H9 (cell line): ENCODE measurements around the gene MGP. TPM values are rescaled to one million over a fixed set of nuclear protein-coding genes. Genes with fewer than 3 reads are reported as not detected.

Experiments
- DNase-seq: peaks from one replicate; pipeline ENCODE4 v3.0.0-alpha.2; 2017
- H2AFZ ChIP-seq: one replicate; pipeline ENCODE4 v1.6.1; 2013; ENCODE audit warnings: mild to moderate bottlenecking, low read length, control low read depth, moderate library complexity
- H2AK5ac ChIP-seq: 2 replicates; pipeline ENCODE4 v1.6.1; 2013; ENCODE audit warnings: low read length, control low read depth, mixed read lengths; ENCODE audit not compliant: insufficient read length
- H2BK120ac ChIP-seq: one replicate; pipeline ENCODE4 v1.6.1; 2013; ENCODE audit warnings: low read depth, mild to moderate bottlenecking, low read length, control low read depth, inconsistent platforms; ENCODE audit not compliant: poor library complexity, severe bottlenecking
- H2BK12ac ChIP-seq: 2 replicates; pipeline ENCODE4 v1.6.1; 2013; ENCODE audit warnings: low read length, control low read depth, mixed read lengths, low read depth; ENCODE audit not compliant: insufficient read length
- H2BK15ac ChIP-seq: 2 replicates; pipeline ENCODE4 v1.6.1; 2013; ENCODE audit warnings: low read depth, low read length, control low read depth
- H2BK20ac ChIP-seq: one replicate; pipeline ENCODE4 v1.6.1; 2013; ENCODE audit warnings: low read depth, mild to moderate bottlenecking, low read length, control low read depth, inconsistent platforms; ENCODE audit not compliant: poor library complexity, severe bottlenecking
- H2BK5ac ChIP-seq: 2 replicates; pipeline ENCODE4 v1.6.1; 2013; ENCODE audit warnings: low read length, control low read depth, mixed read lengths; ENCODE audit not compliant: insufficient read length
- H3K14ac ChIP-seq: 2 replicates; pipeline ENCODE4 v1.6.1; 2013; ENCODE audit warnings: low read length, control low read depth; ENCODE audit not compliant: insufficient read depth
- H3K18ac ChIP-seq: 2 replicates; pipeline ENCODE4 v1.6.1; 2013; ENCODE audit warnings: low read depth, mild to moderate bottlenecking, mixed read lengths, low read length, control low read depth; ENCODE audit not compliant: insufficient read length
- H3K23ac ChIP-seq: 2 replicates; pipeline ENCODE4 v1.6.1; 2013; ENCODE audit warnings: low read length, control low read depth, mixed read lengths, low read depth; ENCODE audit not compliant: insufficient read length
- H3K23me2 ChIP-seq: 2 replicates; pipeline ENCODE4 v1.6.1; 2013; ENCODE audit warnings: low read depth, mild to moderate bottlenecking, mixed read lengths, low read length, control low read depth; ENCODE audit not compliant: insufficient read length, poor library complexity, severe bottlenecking
- H3K27ac ChIP-seq: 2 replicates; pipeline ENCODE4 v1.5.1; 2013; ENCODE audit warnings: low read length, control low read depth, mixed read lengths, low read depth; ENCODE audit not compliant: insufficient read length
- H3K27me3 ChIP-seq: 2 replicates; pipeline ENCODE4 v1.6.1; 2013; ENCODE audit warnings: low read length, control low read depth, inconsistent platforms; ENCODE audit not compliant: insufficient read depth
- H3K4ac ChIP-seq: 2 replicates; pipeline ENCODE4 v1.6.1; 2013; ENCODE audit warnings: low read depth, mild to moderate bottlenecking, control low read depth, inconsistent platforms, low read length, moderate library complexity
- H3K4me1 ChIP-seq: 2 replicates; pipeline ENCODE4 v1.6.1; 2013; ENCODE audit warnings: low read length, control low read depth, inconsistent platforms; ENCODE audit not compliant: insufficient read depth
- H3K4me2 ChIP-seq: 2 replicates; pipeline ENCODE4 v1.6.1; 2013; ENCODE audit warnings: low read length, control low read depth, mixed read lengths; ENCODE audit not compliant: insufficient read length, insufficient read depth
- H3K56ac ChIP-seq: 2 replicates; pipeline ENCODE4 v1.6.1; 2013; ENCODE audit warnings: low read depth, mild to moderate bottlenecking, mixed read lengths, low read length, control low read depth; ENCODE audit not compliant: insufficient read length
- H3K79me1 ChIP-seq: 2 replicates; pipeline ENCODE4 v1.6.1; 2013; ENCODE audit warnings: low read depth, mild to moderate bottlenecking, moderate library complexity, low read length, control low read depth, inconsistent platforms; ENCODE audit not compliant: insufficient read depth, poor library complexity, severe bottlenecking
- H3K79me2 ChIP-seq: 2 replicates; pipeline ENCODE4 v1.6.1; 2013; ENCODE audit warnings: low read length, control low read depth, inconsistent platforms; ENCODE audit not compliant: insufficient read depth
- H3K9ac ChIP-seq: 2 replicates; pipeline ENCODE4 v1.6.1; 2013; ENCODE audit warnings: low read length, control low read depth, mixed read lengths; ENCODE audit not compliant: insufficient read length; ENCODE audit errors: extremely low read depth
- H3K9me3 ChIP-seq: one replicate; pipeline ENCODE4 v1.6.1; 2013; ENCODE audit warnings: low read depth, low read length, inconsistent platforms; ENCODE audit not compliant: control insufficient read depth
- H3T11ph ChIP-seq: one replicate; pipeline ENCODE4 v1.6.1; 2013; ENCODE audit warnings: mild to moderate bottlenecking, low read length, control low read depth, inconsistent platforms
- H4K20me1 ChIP-seq: one replicate; pipeline ENCODE4 v1.6.1; 2013; ENCODE audit not compliant: control insufficient read depth, insufficient read length, insufficient read depth
- H4K5ac ChIP-seq: 2 replicates; pipeline ENCODE4 v1.6.1; 2013; ENCODE audit warnings: low read depth, mild to moderate bottlenecking, mixed read lengths, low read length, control low read depth; ENCODE audit not compliant: insufficient read length
- H4K8ac ChIP-seq: replicated peaks from 2 replicates; pipeline ENCODE4 v1.6.1; 2013; ENCODE audit warnings: low read length, control low read depth, mixed read lengths, low read depth; ENCODE audit not compliant: insufficient read length
- H4K91ac ChIP-seq: 2 replicates; pipeline ENCODE4 v1.6.1; 2013; ENCODE audit warnings: low read depth, mild to moderate bottlenecking, moderate library complexity, mixed read lengths, low read length, control low read depth; ENCODE audit not compliant: insufficient read length
- H3K27ac Mint-ChIP-seq, 3 experiments: 2 replicates in 2 of 3; 3 replicates in 1 of 3; pipeline ENCODE4 v1.8.0; 2020 to 2021; ENCODE audit warnings: mixed read lengths in 3 of 3, mild to moderate bottlenecking in 1 of 3, moderate library complexity in 1 of 3
- H3K27me3 Mint-ChIP-seq: 2 replicates; pipeline ENCODE4 v1.8.0; 2021; ENCODE audit warnings: low read depth, mild to moderate bottlenecking, moderate library complexity, mixed read lengths
- H3K36me3 Mint-ChIP-seq, 3 experiments: 2 replicates in 2 of 3; 3 replicates in 1 of 3; pipeline ENCODE4 v1.8.0; 2020 to 2021; ENCODE audit warnings: low read depth in 3 of 3, mixed read lengths in 3 of 3; ENCODE audit not compliant: insufficient read depth in 1 of 3
- H3K4me1 Mint-ChIP-seq, 2 experiments: 2 replicates each; pipeline ENCODE4 v1.8.0; 2020; ENCODE audit warnings: mixed read lengths in 2 of 2
- H3K4me3 Mint-ChIP-seq, 2 experiments: 2 replicates in 1 of 2; 3 replicates in 1 of 2; pipeline ENCODE4 v1.8.0; 2020 to 2021; ENCODE audit warnings: mild to moderate bottlenecking in 2 of 2, mixed read lengths in 2 of 2, moderate library complexity in 1 of 2
- H3K9me3 Mint-ChIP-seq, 2 experiments: 2 replicates in 1 of 2; 3 replicates in 1 of 2; pipeline ENCODE4 v1.8.0; 2020; ENCODE audit warnings: mild to moderate bottlenecking in 2 of 2, mixed read lengths in 2 of 2, moderate library complexity in 1 of 2
- WGBS: extraction: QIAGEN DNeasy Blood & Tissue Kit; methylation state at CpG from one replicate; pipeline ENCODE4 v1.1.7; 2013; ENCODE audit warnings: missing lambda C conversion rate, low lambda C conversion rate, mixed read lengths; ENCODE audit not compliant: insufficient read length; ENCODE audit errors: extremely low coverage; 5-methylcytosine and 5-hydroxymethylcytosine counted together
- long read RNA-seq: library from polyadenylated mRNA; unstranded; transcript quantifications from one replicate; pipeline ENCODE4 v2.0.0, GENCODE V29; 2020
- total RNA-seq: library from RNA; stranded (reverse); gene quantifications from 2 replicates; pipeline ENCODE4 v1.2.1, GENCODE V29; 2021
- TF ChIP-seq, protein P1 (sequence below): fragments of 200-600 bp; sonication (generic); conservative IDR thresholded peaks from 3 replicates; pipeline ENCODE4 v1.8.0; 2021; ENCODE audit warnings: antibody characterized with exemption, mild to moderate bottlenecking

Gene MGP
- total RNA-seq, result not detected in 2 replicates
- long read RNA-seq, result 0 reads

DNA sequence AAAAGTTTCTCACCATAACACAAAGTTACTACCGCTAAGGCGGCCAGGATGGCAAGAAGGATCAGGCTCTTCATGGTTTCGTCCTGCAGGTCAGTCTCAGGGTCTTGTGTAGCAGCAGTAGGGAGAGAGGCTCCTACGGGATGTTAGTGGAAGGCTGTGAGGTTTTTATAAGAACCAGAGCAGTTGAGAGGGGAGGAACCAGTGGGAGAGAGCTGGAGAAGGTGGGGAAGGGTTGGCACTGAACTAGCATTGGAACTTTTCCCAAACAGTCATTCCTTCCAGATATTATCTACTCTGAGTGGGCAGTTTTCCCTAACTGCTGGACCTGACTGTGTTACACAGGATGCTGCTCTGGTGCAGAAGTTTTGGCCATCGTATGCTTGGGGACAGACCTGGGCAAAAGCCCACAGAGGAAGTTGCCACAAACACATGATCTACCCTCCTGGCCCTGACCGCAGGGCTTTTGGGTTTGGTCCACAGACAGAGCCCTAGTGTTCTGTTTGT, at the start of gene MGP:
Gene MGP (minus strand): TSS at position 137 of the 504 bp plus-strand sequence. CDS start 63 bp downstream, at position 74.
- Mint-ChIP-seq H3K36me3 (no peaks in the 10 kb centered on the region), H3K4me3 (no peak within 1 kb of the TSS), H3K27me3 (no peaks in the 10 kb centered on the region), H3K4me1 (peaks cover 3 to 4% of the 10 kb centered on the region in 2 experiments; a peak in 2 of 4 replicates), H3K27ac (no peak within 1 kb of the TSS; a peak in 1 of 7 replicates), H3K9me3 (no peaks in the 10 kb centered on the region)
- no peaks in the 10 kb centered on the region for H3K79me1 ChIP-seq
- no peak within 1 kb of the TSS for H3K4ac ChIP-seq
- no peaks in the 10 kb centered on the region for H4K20me1 ChIP-seq
- H2AK5ac ChIP-seq, result no peak within 1 kb of the TSS
- no peak within 1 kb of the TSS for H3K9ac ChIP-seq
- no peak within 1 kb of the TSS for H3K18ac ChIP-seq
- no peak within 1 kb of the TSS for H2AFZ ChIP-seq
- H3K79me2 ChIP-seq, result no peaks in the 10 kb centered on the region
- H3K23ac ChIP-seq, result no peak within 1 kb of the TSS
- H2BK15ac ChIP-seq, result no peak within 1 kb of the TSS
- no peaks in the 10 kb centered on the region for H3K23me2 ChIP-seq
- H2BK12ac ChIP-seq, result no peak within 1 kb of the TSS
- no CpG with 5 or more reads among the region's 6 CpGs for WGBS
- H4K5ac ChIP-seq, result no peak within 1 kb of the TSS
- H4K8ac ChIP-seq, result no peak within 1 kb of the TSS
- no peaks in the 10 kb centered on the region for H3K4me1 ChIP-seq
- H3K14ac ChIP-seq, result no peak within 1 kb of the TSS
- H3K9me3 ChIP-seq, result no peaks in the 10 kb centered on the region
- H3T11ph ChIP-seq, result no peak within 1 kb of the TSS
- H4K91ac ChIP-seq, result no peak within 1 kb of the TSS
- no peak within 1 kb of the TSS for H3K4me2 ChIP-seq
- TF ChIP-seq, protein P1, sequence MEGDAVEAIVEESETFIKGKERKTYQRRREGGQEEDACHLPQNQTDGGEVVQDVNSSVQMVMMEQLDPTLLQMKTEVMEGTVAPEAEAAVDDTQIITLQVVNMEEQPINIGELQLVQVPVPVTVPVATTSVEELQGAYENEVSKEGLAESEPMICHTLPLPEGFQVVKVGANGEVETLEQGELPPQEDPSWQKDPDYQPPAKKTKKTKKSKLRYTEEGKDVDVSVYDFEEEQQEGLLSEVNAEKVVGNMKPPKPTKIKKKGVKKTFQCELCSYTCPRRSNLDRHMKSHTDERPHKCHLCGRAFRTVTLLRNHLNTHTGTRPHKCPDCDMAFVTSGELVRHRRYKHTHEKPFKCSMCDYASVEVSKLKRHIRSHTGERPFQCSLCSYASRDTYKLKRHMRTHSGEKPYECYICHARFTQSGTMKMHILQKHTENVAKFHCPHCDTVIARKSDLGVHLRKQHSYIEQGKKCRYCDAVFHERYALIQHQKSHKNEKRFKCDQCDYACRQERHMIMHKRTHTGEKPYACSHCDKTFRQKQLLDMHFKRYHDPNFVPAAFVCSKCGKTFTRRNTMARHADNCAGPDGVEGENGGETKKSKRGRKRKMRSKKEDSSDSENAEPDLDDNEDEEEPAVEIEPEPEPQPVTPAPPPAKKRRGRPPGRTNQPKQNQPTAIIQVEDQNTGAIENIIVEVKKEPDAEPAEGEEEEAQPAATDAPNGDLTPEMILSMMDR, result no peak
- H2BK120ac ChIP-seq, result no peak within 1 kb of the TSS
- H3K27me3 ChIP-seq, result no peaks in the 10 kb centered on the region
- no peak within 1 kb of the TSS for H3K56ac ChIP-seq
- DNase-seq, result no peak
- H2BK5ac ChIP-seq, result no peak within 1 kb of the TSS
- H2BK20ac ChIP-seq, result no peak within 1 kb of the TSS
- no peak within 1 kb of the TSS for H3K27ac ChIP-seq
